ENCODE results near the gene SEMA5A.
A peak's percentile ranks its signal among the peaks of the same experiment; 100 is the strongest.

The SEMA5A gene

DNA sequence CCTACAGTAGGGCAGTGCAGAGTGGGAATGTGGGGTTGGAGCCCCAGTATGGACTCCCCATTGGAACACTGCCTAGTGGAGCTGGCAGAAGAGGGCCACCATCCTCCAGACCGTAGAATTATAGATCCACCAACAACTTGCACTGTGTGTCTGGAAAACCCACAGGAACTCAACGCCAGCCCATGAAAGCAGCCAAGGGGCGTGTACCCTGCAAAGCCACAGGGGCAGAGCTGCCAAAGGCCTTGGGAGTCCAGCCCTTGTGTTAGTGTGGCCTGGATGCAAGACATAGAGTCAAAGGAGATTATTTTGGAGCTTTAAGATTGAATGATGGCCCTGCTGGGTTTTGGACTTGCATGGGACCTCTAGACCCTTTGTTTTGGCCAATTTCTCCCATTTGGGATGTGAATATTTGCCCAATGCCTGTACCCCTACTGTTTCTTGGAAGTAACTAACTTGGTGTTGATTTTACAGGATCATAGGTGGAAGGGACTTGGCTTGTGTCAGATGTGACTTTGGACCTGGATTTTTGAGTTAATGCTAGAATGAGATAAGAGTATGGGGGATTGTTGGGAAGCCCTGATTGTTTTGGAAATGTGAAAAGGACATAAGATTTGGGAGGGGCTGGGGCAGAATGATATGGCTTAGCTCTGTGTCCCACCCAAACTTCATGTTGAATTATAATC is 266.8 kb downstream of the SEMA5A start:
- no peak for DNase-seq (ENCODE audit: low read depth)

DNA sequence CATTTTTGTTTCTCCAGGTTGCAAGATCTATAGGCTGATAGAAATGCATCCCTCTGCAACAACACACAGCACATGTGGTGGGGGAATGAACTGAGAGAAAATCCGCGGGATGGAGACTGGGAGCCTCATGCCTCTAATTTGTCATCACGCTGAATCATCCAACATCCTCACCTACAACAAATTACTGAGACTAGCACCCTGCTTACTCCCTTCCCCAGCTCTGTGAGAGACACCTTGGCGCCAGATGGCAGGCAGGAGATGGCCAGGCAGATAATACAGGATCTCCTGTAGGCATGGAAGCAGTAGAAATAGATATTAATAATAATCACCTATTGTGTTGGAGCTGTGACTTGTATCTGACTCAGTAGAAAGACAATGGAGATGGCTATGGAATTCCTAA is 276.9 kb downstream of the SEMA5A start:
- DNase-seq (ENCODE audit: low read depth): no peak

DNA sequence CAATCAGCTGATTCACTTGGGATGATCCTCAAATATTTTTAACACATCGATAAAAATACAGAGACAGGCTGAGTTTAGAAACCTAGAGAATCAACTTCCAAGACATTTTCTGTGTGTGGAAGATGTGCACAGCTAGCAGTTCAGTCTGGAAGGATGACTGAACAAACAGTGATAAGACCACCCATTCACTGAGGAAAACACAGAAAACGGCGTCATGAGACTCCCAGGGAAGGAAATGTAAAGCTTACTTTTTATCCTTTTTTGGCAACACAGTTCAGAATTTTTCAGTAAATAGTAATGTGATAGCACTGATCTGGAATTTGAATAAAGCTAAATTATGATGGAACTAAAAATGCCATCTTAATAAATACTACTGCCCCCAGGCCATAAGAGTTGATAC is 277.6 kb downstream of the SEMA5A start:
- no peak for DNase-seq (ENCODE audit: low read depth)

DNA sequence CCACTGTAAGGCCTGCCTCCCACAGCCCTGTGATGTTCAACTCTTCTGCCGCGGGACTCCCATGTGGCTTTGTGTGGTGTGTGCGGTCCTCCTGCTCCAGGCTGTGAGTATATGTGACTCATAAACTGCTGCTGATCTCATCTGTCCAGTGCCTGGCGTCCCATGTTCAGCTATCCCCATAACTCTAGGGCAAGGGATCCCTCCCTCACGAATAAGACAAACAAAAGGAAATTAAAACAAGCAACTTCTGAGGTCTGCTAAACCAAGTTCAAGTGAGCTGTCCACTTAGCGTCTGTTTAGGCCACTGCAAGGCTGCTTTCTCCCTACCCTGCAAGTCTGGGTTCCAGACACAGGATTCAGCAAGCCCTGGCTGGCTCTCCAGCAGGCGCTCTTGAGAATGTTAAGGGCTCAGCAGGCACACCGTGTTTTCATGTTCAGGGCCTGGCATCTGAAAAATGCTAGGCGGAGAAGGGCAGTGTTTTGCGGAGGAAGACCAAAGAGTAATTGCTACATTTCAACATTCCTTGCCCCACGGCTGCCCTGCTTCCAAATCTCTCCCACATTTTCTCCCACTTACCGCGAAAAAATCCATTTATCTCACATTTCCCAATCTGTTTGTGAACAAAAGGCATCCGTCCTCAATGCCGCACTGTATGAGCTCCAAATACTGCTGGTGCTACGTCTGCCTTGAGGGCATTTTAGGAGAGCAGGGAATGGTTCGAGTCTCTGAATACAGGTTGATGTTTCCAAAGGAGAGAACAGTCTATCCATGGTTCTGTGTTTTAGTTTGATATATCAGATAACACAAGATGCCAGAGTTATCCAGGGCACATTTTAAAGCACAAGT is 280.2 kb downstream of the SEMA5A start:
- peak; percentile 91 for DNase-seq (ENCODE audit: low read depth)

DNA sequence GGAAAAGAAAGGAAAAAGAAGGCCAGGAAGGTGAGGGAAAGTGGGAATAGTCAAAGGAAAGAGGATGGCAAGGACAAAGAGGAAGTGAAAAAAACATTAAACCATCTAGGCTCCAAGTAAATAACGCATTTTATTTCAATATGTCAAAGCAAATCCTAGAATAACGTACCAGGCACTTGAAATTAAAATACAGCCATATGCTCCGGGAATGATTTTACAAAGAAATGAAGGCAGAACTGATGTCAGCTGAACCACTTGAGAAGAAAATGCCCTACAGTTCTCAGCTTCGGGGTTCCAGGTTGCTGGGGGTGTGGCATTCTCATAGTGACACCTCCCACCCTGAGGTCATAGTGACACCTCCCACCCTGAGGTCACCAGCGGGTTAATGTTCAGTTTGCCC is 281.6 kb downstream of the SEMA5A start:
- DNase-seq (ENCODE audit: low read depth): no peak

DNA sequence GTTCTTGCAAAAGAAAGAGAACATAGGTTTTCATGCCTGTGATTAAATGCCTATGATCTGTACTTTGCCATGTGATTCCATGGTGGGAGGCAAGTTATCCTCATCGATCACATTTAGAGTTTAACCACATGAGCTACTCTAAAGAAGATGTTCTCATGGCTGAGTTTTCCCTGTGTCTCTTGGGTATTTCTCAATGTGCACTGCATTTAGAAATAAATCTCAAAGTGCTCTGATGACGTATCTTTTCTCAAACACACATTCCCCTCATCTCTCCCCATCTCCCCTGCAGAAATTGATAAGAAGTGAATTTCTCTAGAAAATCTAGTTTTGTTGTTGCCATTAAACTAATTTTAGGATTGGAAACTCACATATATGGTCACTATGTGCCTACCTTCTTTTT is 282.2 kb downstream of the SEMA5A start:
- DNase-seq (ENCODE audit: low read depth): no peak

DNA sequence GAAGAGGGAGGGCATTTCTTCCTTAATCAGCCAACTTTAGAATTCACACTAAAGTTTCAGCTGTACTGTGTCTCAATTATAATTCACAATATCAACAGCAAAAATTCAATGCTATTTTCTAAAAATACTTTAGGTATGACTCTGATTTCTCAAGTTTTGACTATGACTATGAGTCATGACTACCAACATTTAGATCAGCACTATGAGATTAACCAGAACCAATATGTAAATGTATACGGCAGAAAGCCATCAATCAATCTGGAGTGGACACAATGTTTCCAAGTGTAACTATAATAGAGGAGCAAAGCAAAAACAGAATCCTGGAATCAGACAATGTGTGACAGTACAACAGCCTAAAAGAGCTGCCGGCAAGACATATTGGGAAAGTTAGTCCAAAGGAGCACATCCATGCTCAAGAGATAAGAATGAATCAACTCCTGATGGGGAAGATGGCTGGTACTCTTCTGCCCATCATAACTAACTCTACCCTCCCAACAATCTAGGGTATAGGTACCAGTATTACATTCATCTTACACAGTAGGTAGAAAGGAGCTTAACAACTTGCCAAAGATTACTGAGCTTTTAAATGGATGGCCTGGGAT is 294.4 kb downstream of the SEMA5A start:
- DNase-seq (ENCODE audit: low read depth): no peak

DNA sequence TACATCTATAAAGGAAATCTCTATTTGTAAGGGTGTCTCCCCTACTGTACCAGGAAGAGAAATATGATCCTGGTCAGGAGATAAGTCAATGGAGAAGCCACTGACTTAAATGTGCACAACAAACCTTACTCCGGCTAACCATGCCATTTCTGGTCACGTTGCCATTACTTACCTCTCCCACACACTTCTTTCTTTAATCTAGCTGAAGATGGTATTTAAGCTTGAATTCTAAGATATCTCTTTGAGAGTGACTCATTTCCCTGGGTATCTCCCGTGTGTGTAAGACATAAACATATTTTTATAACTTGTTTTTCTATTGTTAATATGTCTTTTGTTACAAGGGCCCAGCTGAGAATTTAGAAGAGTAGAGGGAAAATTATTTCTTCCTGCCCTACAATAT is 296.6 kb downstream of the SEMA5A start:
- no peak for DNase-seq (ENCODE audit: low read depth)

DNA sequence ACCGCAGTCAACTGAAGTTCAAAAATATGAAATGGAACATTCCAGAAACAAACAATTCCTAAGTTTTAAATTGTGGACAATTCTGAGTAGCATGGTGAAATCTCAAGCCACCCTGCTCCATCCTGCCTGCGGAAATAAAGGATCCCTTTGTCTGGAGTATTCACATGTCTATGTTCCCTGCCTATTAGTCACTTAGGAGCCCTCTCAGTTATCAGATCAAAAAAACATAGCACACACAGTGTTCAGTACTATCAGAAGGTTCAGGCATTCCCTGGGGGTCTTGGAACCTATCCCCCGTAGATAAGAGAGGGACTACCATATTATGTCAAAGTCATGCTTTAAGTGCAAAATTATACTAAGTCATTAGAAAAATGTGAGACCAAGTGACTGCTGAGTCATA is 300.8 kb downstream of the SEMA5A start:
- no peak for DNase-seq (ENCODE audit: low read depth)

DNA sequence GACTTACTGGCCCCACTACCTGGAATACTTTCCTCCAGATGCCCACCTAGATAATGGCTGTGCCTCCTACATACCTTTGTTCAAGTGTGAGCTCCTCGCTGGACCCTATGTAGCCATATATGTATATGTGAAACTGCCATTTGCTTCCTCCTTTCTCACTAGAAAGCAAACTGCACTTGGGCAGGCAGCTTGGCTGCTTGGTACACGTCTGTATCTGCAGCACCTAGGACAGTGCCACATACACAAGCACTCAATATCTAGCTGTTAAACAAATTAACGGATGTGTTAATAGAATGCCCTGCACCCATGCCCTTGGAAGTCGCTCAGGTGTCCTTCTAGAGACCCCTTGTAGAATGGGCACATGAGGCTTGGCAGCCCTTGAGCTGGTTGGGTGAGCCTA is 301.5 kb downstream of the SEMA5A start:
- no peak for DNase-seq (ENCODE audit: low read depth)

DNA sequence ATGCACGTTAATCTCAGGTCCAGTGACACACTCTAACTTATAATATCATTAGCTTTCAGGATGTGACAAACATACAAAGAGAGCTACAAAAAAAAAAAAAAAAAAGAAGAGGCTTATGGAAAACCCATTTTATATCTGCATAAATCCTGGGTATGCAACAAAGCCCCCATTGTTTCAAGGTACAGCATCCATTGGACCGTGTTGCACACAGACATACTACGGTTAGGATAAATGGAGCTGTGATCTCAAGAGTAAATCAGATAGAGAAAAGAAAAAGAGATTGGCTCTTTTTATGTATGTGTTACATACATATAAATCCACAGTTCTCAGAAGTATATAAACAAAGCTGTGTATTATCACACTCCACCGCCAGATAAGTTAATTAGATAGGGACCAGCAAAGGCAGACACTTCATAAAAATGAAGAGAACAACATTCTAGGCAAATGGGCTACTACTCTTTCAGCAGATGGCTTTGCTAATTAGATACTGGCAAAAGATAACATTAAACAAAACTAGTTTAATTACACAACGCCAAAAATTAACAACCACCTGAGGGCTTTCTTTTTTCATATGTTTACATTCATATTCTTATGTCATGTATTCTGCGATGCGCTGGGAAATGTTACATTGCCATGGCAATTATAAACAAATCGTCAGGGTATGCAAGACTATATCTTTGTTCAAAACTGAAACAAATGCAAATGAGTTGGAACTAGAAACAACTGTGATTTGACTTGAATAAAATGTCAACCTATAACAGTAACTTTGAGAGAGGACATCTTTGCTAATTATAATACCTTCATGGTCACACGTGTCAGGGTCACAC is 304.2 kb downstream of the SEMA5A start:
- no peak for DNase-seq (ENCODE audit: low read depth)

DNA sequence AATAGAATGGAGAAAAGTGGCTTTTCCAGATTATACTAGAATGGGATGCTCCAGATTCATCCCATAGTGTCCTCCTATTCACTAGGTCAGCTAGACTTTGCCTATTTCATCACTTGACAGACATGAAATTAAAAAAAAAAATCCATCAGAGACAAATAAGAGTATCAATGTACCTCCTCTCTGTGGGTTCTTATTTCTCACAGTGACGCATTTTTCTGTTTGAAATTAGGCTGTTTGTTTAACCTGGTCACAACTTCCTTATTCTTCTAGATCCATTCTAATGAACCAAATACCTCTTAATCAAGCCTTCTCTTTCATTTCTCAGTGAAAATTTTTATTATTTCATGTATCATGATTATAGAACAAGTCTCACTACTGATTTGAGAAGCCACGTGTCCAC is 305.4 kb downstream of the SEMA5A start:
- DNase-seq (ENCODE audit: low read depth): no peak

DNA sequence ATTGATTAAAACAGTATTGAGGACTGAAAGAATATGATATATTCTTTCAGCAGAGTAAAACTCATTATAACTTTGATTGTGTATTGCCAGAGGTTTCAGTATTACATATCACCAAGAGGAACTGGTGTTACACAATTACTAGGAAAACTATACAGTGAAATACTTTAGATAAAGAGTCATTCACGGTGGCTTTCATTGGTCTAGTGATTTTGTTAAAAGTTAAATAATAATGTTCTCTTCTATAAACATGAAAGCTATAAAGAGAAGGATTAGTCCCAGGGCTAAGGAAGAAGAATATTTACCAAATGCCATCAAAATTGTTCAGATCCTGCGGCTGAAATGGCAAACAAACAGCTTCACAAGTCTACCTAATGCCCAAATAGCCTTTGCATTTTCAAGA is 306.2 kb downstream of the SEMA5A start:
- DNase-seq (ENCODE audit: low read depth): no peak

DNA sequence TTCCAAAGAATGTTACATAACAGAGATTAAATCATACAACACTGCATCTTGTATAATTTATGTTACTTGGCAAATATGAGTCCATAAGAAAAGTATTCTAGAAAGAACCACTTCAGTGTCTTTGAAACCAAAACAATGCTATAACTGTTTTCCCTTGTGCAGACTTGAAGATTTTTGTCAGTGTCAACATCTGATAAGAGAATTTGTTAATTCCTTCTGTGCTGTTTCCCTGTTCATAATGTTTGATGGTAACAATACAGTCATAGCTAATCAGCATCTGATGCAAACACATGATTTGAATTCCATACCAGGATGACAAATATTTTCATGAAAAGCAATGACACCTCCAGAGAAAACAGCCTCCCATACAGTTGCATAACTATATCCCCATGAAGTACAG is 306.8 kb downstream of the SEMA5A start:
- DNase-seq (ENCODE audit: low read depth): no peak

DNA sequence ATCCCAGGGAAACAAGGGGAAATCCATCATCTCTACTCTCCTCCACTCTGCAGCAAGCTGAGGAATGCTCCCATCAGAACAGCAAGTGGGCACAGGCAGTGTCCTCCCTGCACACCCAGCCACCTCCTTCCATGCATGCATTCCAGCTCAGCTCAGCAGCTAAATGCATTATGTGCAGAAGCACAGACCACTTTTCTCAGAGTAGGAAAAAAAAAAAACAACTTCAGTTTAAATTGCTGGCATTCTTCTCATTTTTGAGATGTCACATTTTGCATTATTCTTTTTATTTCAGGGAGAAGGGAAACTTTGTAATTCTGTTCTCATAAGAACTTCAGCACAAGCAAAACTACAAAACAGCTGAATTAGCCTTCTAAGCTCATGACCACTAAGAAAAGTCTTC is 312.2 kb downstream of the SEMA5A start:
- no peak for DNase-seq (ENCODE audit: low read depth)

DNA sequence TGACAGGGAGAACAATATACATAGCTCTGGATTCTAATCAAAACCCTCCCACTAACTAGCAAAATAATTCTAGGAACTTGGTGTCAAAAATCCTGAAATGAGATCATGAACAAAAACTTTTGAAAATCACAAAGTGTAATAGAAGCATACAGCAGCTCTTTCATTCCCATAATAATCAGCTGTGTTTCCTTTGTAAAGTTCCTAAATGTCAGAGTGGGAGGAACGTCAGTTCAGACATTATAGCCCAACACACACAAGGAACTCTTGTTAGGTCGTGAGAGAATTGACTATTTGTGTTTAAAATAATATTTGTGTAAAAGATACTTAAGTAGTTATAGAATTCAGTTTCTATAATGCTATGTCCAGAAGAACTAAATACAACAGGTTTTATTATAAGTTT is 312.8 kb downstream of the SEMA5A start:
- no peak for DNase-seq (ENCODE audit: low read depth)

DNA sequence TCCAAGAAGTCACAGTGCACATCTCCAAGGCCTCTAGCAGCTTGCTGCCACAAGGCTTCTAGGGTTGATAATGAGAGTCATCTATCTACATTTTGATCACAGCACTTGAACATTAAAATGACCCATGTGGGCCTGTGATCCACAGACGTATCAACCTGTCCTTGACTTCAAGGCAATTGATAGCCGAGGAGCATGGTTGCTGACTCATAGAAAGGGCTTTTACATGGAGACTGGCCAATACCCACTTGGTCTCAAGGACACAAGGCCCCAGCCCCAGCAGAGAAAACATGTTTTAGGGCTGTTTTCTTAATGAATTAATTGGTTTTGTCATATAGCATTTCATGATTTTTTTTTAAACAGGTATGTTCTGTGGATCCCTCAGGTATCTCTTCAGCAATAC is 314.0 kb downstream of the SEMA5A start:
- no peak for DNase-seq (ENCODE audit: low read depth)

DNA sequence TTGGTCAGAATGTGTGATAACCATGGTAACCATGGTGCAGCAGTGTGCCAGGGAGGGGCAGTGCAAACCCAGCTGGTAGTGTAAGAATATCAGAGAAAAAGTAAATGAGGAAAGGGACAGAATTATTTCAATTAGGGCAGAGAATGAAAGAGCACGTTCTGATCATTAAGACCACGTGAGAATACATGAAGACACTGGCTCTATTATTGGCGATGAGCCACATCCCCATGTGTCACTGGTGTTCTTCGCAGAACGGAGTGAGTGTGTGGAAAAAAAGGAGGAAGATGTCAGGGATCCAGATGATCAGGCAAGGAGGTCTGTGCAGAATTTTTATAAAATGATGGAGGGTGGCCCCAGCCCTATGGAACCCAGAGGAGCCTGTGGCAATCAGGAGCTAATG is 315.5 kb downstream of the SEMA5A start:
- DNase-seq (ENCODE audit: low read depth): no peak

DNA sequence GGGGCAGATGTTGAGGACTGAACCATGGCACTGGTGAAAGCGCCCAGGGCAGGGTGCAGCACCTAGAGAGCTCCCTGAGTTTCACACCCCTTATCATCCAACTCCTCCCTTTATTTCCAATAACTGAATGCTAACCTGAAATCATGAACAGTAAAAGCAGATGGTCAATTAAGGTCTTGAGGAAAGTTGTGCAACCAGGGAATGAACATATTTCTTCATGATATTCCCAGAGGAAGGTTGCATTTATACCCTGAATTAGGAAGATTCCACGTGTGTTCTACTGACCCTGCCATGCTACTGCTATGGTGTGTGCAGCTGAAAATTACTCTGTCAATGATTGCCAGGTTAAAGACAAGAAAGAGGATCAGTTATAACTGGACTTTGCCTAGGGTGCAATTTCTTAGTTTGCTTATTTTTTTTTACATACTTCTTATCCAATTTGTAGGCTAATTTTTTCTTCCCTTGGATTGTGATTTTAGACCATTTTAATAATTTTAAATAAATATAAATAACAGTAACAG is 319.8 kb downstream of the SEMA5A start:
- no peak for DNase-seq (ENCODE audit: low read depth)

DNA sequence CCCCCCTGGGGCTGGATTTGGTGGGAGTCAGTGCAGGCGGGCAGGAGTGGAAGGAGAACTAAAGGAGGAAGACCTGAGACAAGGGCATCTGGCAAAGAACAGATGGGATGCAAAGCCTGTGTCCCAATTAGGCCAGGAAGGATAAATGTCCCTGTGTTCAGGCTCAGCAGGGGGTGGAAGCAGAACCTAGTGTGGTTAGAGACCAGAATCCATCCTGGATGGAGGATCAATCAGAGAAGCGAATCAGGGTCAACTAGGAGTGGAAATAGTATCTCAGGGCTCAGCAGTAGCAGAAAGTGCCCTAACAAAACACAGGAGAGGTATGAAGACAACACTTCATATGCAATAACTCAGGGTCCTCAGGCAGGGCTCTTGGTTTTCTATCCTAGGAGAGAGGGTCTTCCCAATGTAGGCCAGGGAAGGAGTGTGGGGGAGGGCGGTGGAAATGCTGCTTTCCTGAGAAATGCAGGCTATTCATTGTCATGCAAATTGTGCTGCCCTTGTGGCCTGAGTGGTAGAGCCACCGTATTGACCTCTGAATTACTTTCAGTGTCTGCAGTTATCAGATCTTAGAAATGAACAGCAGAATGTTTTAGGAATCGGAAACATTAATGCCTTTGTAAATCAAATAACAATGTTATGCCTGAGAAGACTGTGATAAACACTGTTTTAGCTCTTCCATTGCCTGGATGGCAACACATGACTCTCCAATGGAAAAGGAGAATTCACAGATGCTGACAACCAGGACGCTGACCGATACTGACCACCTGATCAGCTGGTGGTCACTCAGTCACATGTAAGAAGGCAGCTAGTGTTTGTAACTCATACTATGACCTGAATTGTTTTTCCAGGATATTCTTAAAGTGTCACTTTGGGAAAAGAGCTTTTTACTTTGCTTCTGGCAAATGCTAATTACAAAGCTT is 323.6 kb downstream of the SEMA5A start:
- DNase-seq (ENCODE audit: low read depth): no peak

DNA sequence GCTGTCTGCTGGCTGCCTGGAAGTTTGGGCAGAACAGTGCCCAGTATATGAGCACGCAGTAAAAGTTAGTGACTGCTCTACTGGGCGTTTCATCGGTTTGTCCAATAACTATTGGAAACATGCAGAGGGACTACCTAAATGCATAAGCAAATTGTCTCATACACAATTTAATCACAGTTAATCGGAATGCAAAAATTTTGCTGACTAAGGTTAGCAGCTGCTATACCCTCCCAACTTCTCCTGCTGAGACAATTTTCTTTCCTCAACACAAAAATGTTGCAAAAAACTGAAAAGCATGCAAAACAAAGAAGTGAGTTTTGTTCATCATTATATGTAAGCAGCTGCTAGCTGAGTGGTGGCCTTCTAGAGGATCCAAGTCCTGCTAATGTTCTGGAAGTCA is 327.5 kb downstream of the SEMA5A start:
- DNase-seq (ENCODE audit: low read depth): no peak
